NB4 (cell line): ENCODE results near the gene TMEM131L.

Experiments used
- DNase-seq: peaks from one replicate; pipeline ENCODE4 v3.0.0; 2010; ENCODE audit warnings: low read depth
- H3K4me3 ChIP-seq: one replicate; pipeline ENCODE4 v1.5.1; 2011; ENCODE audit warnings: mild to moderate bottlenecking, low read depth, low read length, moderate library complexity
- MYC ChIP-seq: IDR thresholded peaks from 2 replicates; pipeline ENCODE4 v1.6.1; 2011; ENCODE audit warnings: low read depth, low read length
- POLR2A ChIP-seq: IDR thresholded peaks from 2 replicates; pipeline ENCODE4 v1.6.1; 2011; ENCODE audit warnings: mild to moderate bottlenecking; ENCODE audit not compliant: insufficient read length; ENCODE audit errors: extremely low read depth
- TF ChIP-seq, protein P1 (sequence below): IDR thresholded peaks from one replicate; pipeline ENCODE4 v1.5.1; 2012; ENCODE audit warnings: low read depth, low read length
- TF ChIP-seq, protein P2 (sequence below): IDR thresholded peaks from 2 replicates; pipeline ENCODE4 v1.6.1; 2011; ENCODE audit warnings: low read depth, low read length

TMEM131L gene

DNA sequence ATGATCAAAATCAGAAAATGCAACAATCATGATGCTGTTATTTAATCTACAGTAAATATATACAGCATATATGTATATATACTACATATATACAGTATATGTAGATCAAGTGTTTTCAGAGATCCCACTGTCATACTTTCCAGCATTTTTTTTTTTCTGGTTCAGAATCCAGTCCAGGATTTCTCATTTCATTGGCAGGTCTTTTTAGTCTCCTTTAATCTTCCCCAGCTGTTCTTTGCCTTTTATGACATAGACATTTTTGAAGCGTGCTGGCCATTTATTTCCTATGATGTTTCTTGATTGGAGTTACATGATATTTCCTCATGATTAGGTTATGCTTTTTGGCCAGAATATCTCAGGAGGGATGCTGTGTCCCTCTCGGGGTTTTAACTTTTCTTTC lies 125.9 kb downstream of the TMEM131L start:
- TF ChIP-seq POLR2A: no peak
- TF ChIP-seq, protein P1, sequence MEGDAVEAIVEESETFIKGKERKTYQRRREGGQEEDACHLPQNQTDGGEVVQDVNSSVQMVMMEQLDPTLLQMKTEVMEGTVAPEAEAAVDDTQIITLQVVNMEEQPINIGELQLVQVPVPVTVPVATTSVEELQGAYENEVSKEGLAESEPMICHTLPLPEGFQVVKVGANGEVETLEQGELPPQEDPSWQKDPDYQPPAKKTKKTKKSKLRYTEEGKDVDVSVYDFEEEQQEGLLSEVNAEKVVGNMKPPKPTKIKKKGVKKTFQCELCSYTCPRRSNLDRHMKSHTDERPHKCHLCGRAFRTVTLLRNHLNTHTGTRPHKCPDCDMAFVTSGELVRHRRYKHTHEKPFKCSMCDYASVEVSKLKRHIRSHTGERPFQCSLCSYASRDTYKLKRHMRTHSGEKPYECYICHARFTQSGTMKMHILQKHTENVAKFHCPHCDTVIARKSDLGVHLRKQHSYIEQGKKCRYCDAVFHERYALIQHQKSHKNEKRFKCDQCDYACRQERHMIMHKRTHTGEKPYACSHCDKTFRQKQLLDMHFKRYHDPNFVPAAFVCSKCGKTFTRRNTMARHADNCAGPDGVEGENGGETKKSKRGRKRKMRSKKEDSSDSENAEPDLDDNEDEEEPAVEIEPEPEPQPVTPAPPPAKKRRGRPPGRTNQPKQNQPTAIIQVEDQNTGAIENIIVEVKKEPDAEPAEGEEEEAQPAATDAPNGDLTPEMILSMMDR: no peak
- TF ChIP-seq, protein P2, sequence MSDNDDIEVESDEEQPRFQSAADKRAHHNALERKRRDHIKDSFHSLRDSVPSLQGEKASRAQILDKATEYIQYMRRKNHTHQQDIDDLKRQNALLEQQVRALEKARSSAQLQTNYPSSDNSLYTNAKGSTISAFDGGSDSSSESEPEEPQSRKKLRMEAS: no peak
- no peak for TF ChIP-seq MYC
- DNase-seq: no peak
- no peak overlapping the region for H3K4me3 ChIP-seq

DNA sequence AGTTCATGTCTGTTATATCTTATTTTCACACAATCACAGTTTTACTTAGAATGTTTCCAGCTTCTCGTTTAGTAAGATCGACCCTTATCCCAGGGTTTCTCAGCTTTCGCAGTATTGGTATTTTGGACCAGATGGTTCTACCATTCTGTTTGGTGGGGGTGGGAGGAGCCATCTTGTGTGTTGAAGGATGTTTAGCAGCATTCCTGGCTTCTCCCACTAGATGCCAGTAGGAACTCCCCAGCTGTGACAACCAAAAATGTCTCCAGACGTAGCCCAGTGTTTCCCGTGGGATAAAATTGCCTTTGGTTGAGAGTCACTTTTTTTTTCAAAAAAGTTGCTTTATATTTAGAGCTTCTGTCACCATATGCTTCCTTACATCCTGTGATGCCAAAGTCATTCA lies 127.0 kb downstream of the TMEM131L start:
- H3K4me3 ChIP-seq: no peak overlapping the region
- TF ChIP-seq, protein P1: no peak
- TF ChIP-seq POLR2A (no peak), MYC (no peak)
- TF ChIP-seq, protein P2: no peak
- no peak for DNase-seq

DNA sequence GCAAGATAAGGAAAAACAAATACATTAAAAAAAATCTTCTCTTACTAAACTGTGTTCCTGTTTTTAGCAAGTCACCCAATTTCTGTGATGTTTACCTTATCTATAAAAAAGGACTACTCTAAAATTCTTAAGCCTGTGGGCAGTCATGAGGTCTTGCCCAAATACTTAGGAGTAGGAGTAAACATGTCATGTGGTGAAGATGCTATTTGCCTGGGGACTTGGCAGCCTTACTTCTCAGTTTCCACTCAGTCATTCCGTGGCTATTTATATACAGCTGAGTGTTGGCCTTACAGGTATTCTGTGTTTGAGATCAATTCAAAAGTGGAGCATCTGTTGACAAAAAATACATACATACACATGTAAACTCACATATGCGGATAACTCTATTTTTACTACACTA lies 128.1 kb downstream of the TMEM131L start:
- TF ChIP-seq MYC: no peak
- TF ChIP-seq, protein P2: no peak
- no peak for TF ChIP-seq POLR2A
- TF ChIP-seq, protein P1: no peak
- no peak for DNase-seq
- H3K4me3 ChIP-seq: no peak overlapping the region

DNA sequence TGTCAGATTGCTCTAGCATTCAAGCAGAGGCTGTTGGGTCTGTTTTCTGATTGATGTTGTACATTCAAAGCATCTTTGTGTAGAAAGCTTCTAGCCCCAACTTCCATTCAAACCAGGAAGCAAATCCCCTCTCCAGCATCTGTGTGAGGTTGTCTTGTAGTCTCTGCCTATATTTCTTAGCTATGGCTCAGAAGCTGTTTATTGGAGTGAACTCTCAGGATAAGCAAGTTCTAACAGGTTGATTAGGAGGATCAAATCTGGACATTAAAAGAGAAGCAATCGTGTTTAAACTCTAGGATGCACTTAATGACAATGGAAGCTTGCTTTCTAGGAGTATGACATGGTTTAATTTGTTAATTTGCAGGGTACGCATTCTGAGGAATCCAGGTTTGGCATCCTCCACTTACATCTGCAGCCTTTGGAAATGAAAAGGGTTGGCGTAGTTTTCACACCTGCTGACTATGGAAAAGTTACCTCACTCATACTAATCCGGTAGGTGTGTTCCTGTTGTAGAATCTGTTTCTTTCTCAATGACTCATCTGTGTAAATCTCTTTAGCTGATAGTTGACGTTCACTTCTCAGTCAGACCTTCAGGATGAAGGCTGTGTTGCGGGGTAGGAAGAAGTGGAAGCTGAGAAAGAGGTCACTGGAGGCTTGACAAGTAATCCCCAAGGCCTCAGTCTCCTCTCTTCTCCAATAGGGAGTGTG lies 129.9 kb downstream of the TMEM131L start:
- H3K4me3 ChIP-seq: no peak overlapping the region
- TF ChIP-seq POLR2A (no peak), MYC (no peak)
- TF ChIP-seq, protein P1: no peak
- TF ChIP-seq, protein P2: no peak
- no peak for DNase-seq

DNA sequence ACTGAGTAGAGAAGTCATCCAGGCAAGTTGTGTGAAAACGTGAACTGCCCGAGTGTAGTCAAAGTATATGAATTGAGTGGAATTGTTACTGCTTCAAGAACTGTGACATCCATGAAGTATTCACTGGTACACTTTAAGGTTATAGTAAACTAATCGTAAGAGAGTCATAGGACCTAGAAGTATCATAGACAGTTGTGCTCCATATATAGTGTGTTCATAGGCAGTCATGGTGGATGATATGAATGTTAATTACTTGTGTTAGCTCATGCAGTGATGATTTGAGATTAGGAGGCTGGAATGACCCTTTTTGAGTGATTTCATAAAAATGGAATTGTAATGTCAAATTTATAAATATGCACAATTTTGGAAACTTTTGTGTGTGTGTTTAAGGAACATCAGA lies 136.6 kb downstream of the TMEM131L start:
- H3K4me3 ChIP-seq: no peak overlapping the region
- DNase-seq: no peak
- no peak for TF ChIP-seq MYC
- TF ChIP-seq, protein P2: no peak
- TF ChIP-seq, protein P1: no peak
- no peak for TF ChIP-seq POLR2A
